K562 (cell line): Measurements from ENCODE around the gene EFNA2. TPM values are rescaled to one million over a fixed set of nuclear protein-coding genes. Genes with fewer than 3 reads are reported as not detected.

Experiments used
- ATAC-seq: fragments of 200-7000 bp; cut with Tn5 transposase; 3 replicates; pipeline ENCODE4 v1.9.1; 2020; ENCODE audit warnings: moderate library complexity
- BruUV-seq: library from RNA; stranded (reverse); fragments of 400-500 nt; replicated peaks from 2 replicates; lab custom pipeline; 2021; lab: Mats Ljungman, UMichigan
- CTCF ChIA-PET: fragments of 300-600 bp; formaldehyde crosslinking; extraction: SDS; loops from one replicate; lab custom pipeline; 2021; ENCODE audit warnings: low intra/inter-chr PET ratio; lab: Yijun Ruan, JAX
- POLR2A ChIA-PET: fragments of 300-600, 350-650 bp; sonication (Branson Sonifier 250); formaldehyde crosslinking; extraction: SDS; loops from one replicate; lab custom pipeline; 2021; ENCODE audit warnings: antibody characterized with exemption, inconsistent platforms; lab: Yijun Ruan, JAX
- DNase-seq, 4 experiments: peaks; one replicate each; pipeline versions ENCODE4 v3.0.0 to v3.0.0-alpha.2; 2011 to 2018; ENCODE audit warnings: low spot score in 3 of 4, mixed read lengths in 3 of 4; ENCODE audit errors: extremely low read depth in 1 of 4
- FAIRE-seq: peaks from 2 replicates; lab custom pipeline; 2011; peaks lifted over from hg19 to GRCh38; lab: Jason Lieb, UNC
- H2AFZ ChIP-seq: 2 replicates; pipeline ENCODE4 v1.6.0; 2011; ENCODE audit warnings: low read depth, low read length, control low read depth, inconsistent platforms
- H3K27ac ChIP-seq: fragments of 200-600 bp; 3 replicates; pipeline ENCODE4 v1.8.0; 2011; ENCODE audit warnings: low read depth, mild to moderate bottlenecking, control low read depth, inconsistent platforms, low read length, moderate library complexity, mixed read lengths; ENCODE audit errors: extremely low read depth
- H3K27me3 ChIP-seq, 2 experiments: fragments of 300-600 bp in 1 of 2; 2 replicates in 1 of 2; 3 replicates in 1 of 2; pipeline versions ENCODE4 v1.6.0 to v1.8.0; 2011; ENCODE audit warnings: inconsistent platforms in 2 of 2, low read length in 2 of 2, mild to moderate bottlenecking in 1 of 2, mixed read lengths in 1 of 2, moderate library complexity in 1 of 2; ENCODE audit not compliant: control insufficient read depth in 2 of 2, insufficient read depth in 2 of 2
- H3K36me3 ChIP-seq: fragments of 300-600 bp; 3 replicates; pipeline ENCODE4 v1.8.0; 2011; ENCODE audit warnings: mild to moderate bottlenecking, low read length, inconsistent platforms; ENCODE audit not compliant: control insufficient read depth, insufficient read depth
- H3K4me1 ChIP-seq, 2 experiments: fragments of 200-600 bp in 1 of 2; replicated peaks in 1 of 2; 2 replicates in 1 of 2; 3 replicates in 1 of 2; pipeline versions ENCODE4 v1.5.1 to v1.8.0; 2011; ENCODE audit warnings: inconsistent platforms in 2 of 2, low read length in 2 of 2, mild to moderate bottlenecking in 1 of 2, mixed read lengths in 1 of 2, moderate library complexity in 1 of 2; ENCODE audit not compliant: control insufficient read depth in 2 of 2, insufficient read depth in 2 of 2
- H3K4me2 ChIP-seq: 2 replicates; pipeline ENCODE4 v1.6.1; 2011; ENCODE audit warnings: low read length, control low read depth, inconsistent platforms, mixed read lengths; ENCODE audit not compliant: insufficient read depth
- H3K4me3 ChIP-seq: fragments of 200-600 bp; sonication (generic), shearing (Covaris generic); 2 replicates; pipeline ENCODE4 v1.5.1; 2016; ENCODE audit warnings: control low read depth, inconsistent platforms
- H3K79me2 ChIP-seq: fragments of 200-600 bp; 3 replicates; pipeline ENCODE4 v1.8.0; 2011; ENCODE audit warnings: low read length, inconsistent platforms; ENCODE audit not compliant: control insufficient read depth, insufficient read depth
- H3K9ac ChIP-seq, 2 experiments: 2 replicates each; pipeline versions ENCODE4 v1.6.0 to v1.6.1; 2011; ENCODE audit warnings: low read depth in 2 of 2, low read length in 2 of 2, control low read depth in 1 of 2, inconsistent platforms in 1 of 2, mild to moderate bottlenecking in 1 of 2, mixed read lengths in 1 of 2; ENCODE audit not compliant: insufficient read depth in 1 of 2
- H3K9me1 ChIP-seq: one replicate; pipeline ENCODE4 v1.6.0; 2011; ENCODE audit warnings: inconsistent platforms, mild to moderate bottlenecking, low read length, moderate library complexity; ENCODE audit not compliant: control insufficient read depth, insufficient read depth
- H3K9me3 ChIP-seq: replicated peaks from 2 replicates; pipeline ENCODE4 v1.5.1; 2011; ENCODE audit warnings: low read depth, low read length, inconsistent platforms; ENCODE audit not compliant: control insufficient read depth, insufficient read depth
- H4K20me1 ChIP-seq: replicated peaks from 2 replicates; pipeline ENCODE4 v1.6.1; 2011; ENCODE audit warnings: low read length, inconsistent platforms, mixed read lengths; ENCODE audit not compliant: control insufficient read depth, insufficient read depth
- BRCA1 ChIP-seq, 2 experiments: fragments of 450-650 bp in 1 of 2; sonication (generic) in 1 of 2; formaldehyde crosslinking in 1 of 2; IDR thresholded peaks; 2 replicates each; pipeline versions ENCODE4 v1.5.0 to v1.6.1; 2017 to 2020; ENCODE audit warnings: mild to moderate bottlenecking in 1 of 2, missing genetic modification reagents in 1 of 2
- GATAD2A ChIP-seq: fragments of 450-650 bp; IDR thresholded peaks from 2 replicates; pipeline ENCODE4 v1.6.1; 2017
- IRF2 ChIP-seq: sonication (generic); formaldehyde crosslinking; IDR thresholded peaks from 2 replicates; pipeline ENCODE4 v1.8.1; 2022; ENCODE audit warnings: mild to moderate bottlenecking, missing genetic modification reagents
- KDM1A ChIP-seq, 2 experiments: fragments of 450-650 bp; IDR thresholded peaks; 2 replicates each; pipeline ENCODE4 v1.6.1; 2016; ENCODE audit warnings: mild to moderate bottlenecking in 2 of 2
- KDM5B ChIP-seq: fragments of 200-600 bp; sonication (generic); IDR thresholded peaks from 2 replicates; pipeline ENCODE4 v1.6.1; 2012; ENCODE audit warnings: low read depth, mild to moderate bottlenecking, moderate library complexity, low read length, control low read depth, inconsistent platforms; ENCODE audit not compliant: insufficient replicate concordance
- POLR2G ChIP-seq: fragments of 200-400 bp; formaldehyde crosslinking; IDR thresholded peaks from 2 replicates; pipeline ENCODE4 v1.6.1; 2017; ENCODE audit warnings: low read depth, mild to moderate bottlenecking, antibody characterized with exemption, low read length, moderate library complexity
- TCF3 ChIP-seq: sonication (generic); formaldehyde crosslinking; IDR thresholded peaks from 2 replicates; pipeline ENCODE4 v1.4.0; 2020; ENCODE audit warnings: mild to moderate bottlenecking, missing genetic modification reagents
- U2AF2 ChIP-seq: fragments of 200-400 bp; formaldehyde crosslinking; optimal IDR thresholded peaks from 2 replicates; pipeline ENCODE3; 2017; ENCODE audit warnings: low read depth, mild to moderate bottlenecking, low read length
- ZNF146 ChIP-seq: IDR thresholded peaks from one replicate; pipeline ENCODE4 v1.6.1; 2018; ENCODE audit warnings: missing compliant biosample characterization; ENCODE audit not compliant: unreplicated experiment
- ZNF24 ChIP-seq: fragments of 450-650 bp; IDR thresholded peaks from 2 replicates; pipeline ENCODE4 v1.6.1; 2016
- ZNF263 ChIP-seq: sonication (generic); formaldehyde crosslinking; IDR thresholded peaks from 2 replicates; pipeline ENCODE4 v1.8.0; 2022; ENCODE audit warnings: mild to moderate bottlenecking, missing genetic modification reagents, borderline replicate concordance
- ZNF444 ChIP-seq: fragments of 250-450 bp; sonication (Bioruptor Pico); IDR thresholded peaks from 2 replicates; pipeline ENCODE4 v1.4.0; 2020; ENCODE audit warnings: mild to moderate bottlenecking, moderate library complexity
- ZNF830 ChIP-seq: fragments of 250-450 bp; sonication (Bioruptor Pico); IDR thresholded peaks from 2 replicates; pipeline ENCODE4 v1.5.0; 2021; ENCODE audit warnings: mild to moderate bottlenecking
- WGBS: fragments of 100-300 bp; shearing (Covaris generic); methylation state at CpG from one replicate; pipeline ENCODE4 v1.1.6; 2016; ENCODE audit warnings: low coverage, mixed read lengths; ENCODE audit not compliant: insufficient coverage; ENCODE audit errors: missing lambda C conversion rate; 5-methylcytosine and 5-hydroxymethylcytosine counted together
- in situ Hi-C: fragments of 300-500 bp; cut with MboI; formaldehyde crosslinking; loops from 4 replicates; pipeline ENCODE4 v1.15.0; 2018; ENCODE audit warnings: inconsistent platforms, mixed read lengths
- intact Hi-C: fragments of 100-400 bp; cut with micrococcal nuclease; formaldehyde crosslinking; loops from 2 replicates; pipeline ENCODE4 v1.14.2; 2022
- polyA plus RNA-seq, 8 experiments: library from polyadenylated mRNA; depleted of rRNA in 4 of 8; stranded (reverse) in 5 of 8; unstranded in 3 of 8; fragments of >200 nt; fragmentation: Nextera tagmentation in 2 of 8; fragmentation: Illumina TruSeq in 1 of 8; extraction: Ambion mirVana in 2 of 8; extraction: Trizol in 1 of 8; gene quantifications; 2 replicates each; pipeline versions ENCODE4 v1.2.1 to v1.2.3, GENCODE V29; 2011 to 2014; ENCODE audit warnings: inconsistent platforms in 1 of 8, missing spikeins in 1 of 8
- total RNA-seq, 7 experiments: library from RNA; depleted of rRNA in 6 of 7; stranded (reverse); fragments of >200 nt in 6 of 7; fragmentation: Illumina TruSeq in 2 of 7; extraction: Trizol in 2 of 7; gene quantifications; 2 replicates each; pipeline versions ENCODE4 v1.2.1 to v1.2.3, GENCODE V29; 2011 to 2021; ENCODE audit warnings: low replicate concordance in 1 of 7
- TF ChIP-seq, protein P1 (sequence below): fragments of 450-650 bp; formaldehyde crosslinking; IDR thresholded peaks from 2 replicates; pipeline ENCODE4 v1.4.0; 2020; ENCODE audit warnings: mild to moderate bottlenecking, moderate library complexity
- TF ChIP-seq, protein P2 (sequence below): fragments of 250-450 bp; sonication (Bioruptor Pico); IDR thresholded peaks from 2 replicates; pipeline ENCODE4 v1.5.0; 2021
- TF ChIP-seq, protein P3 (sequence below): sonication (generic); formaldehyde crosslinking; IDR thresholded peaks from 2 replicates; pipeline ENCODE4 v1.8.1; 2023; ENCODE audit warnings: mild to moderate bottlenecking, missing genetic modification reagents
- TF ChIP-seq, protein P4 (sequence below): fragments of 450-650 bp; IDR thresholded peaks from 2 replicates; pipeline ENCODE4 v1.6.1; 2016; ENCODE audit warnings: missing biosample characterization, missing genetic modification characterization

EFNA2 gene
- total and polyA plus RNA-seq, 9 of the 15 experiments (the other 6 are each of a cell fraction or from before 2014, with no cell fraction given), result 0.11 to 0.44 (median 0.15) TPM; not detected in 6

DNA sequence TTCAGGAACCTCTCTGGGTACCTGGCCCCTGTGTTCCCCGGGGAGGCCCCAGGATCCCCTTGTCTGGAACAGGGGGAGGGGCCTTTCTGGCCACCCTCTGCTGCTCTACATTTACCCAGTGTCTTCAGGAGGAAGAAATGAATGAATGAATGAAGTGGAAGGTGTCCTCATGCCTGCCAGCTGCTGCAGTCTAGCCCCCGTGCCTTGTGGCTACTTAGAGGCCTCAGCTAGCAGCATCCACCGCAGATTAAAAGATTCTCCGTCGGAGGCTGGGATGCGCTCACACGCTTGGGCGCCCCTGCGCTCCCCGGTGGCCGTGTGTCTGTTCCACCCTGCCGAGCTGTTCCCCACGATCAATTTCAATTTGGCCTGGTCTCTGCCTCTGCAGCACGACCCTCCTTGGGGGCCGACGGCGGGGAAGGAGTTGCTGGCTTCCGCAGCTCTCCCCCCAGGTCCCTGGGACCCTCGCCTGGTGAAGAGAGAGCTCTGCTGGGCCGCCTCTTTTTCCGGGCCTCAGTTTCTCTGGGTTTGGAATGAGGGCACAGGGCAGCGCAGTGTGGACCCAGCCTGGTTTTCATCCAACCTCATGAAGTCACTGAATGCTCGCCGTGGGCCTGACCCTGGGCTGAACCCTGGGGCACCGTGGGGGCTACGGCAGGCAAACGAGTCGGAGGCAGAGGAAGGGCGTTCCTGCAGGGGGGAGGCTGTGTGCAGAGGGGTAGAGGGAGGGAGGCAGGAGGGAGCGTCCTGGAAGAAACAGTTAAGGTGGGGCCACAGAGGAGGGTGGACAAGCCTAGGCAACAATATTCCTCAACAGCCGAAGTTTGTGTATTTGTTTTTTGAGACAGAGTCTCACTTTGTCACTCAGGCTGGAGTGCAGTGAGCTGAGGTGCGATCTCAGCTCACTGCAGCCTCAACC, 28.3 kb downstream of the EFNA2 start:
- FAIRE-seq (peak; percentile 74), ATAC-seq (no peak), DNase-seq (no peak)
- Histone ChIP-seq H2AFZ (no peak overlapping the region), H3K9me3 (no peaks in the 10 kb centered on the region), H3K4me2 (no peak overlapping the region), H3K9ac (no peak overlapping the region), H3K79me2 (peaks cover 6% of the 10 kb centered on the region; the same call in 1 of the 3 replicates), H3K36me3 (no peaks in the 10 kb centered on the region), H3K27ac (no peak overlapping the region), H3K4me1 (peaks cover 2 to 78% of the 10 kb centered on the region in 2 experiments; a peak in 4 of 5 replicates), H3K27me3 (no peaks in the 10 kb centered on the region), H3K9me1 (no peaks in the 10 kb centered on the region), H3K4me3 (no peak overlapping the region), H4K20me1 (peaks cover 11% of the 10 kb centered on the region)
- ChIA-PET CTCF (no interaction called here), POLR2A (interaction anchor here (0.6 to 1.6 kb wide), 3 partner anchors 13 to 89 kb away, joined by 3 to 6 read pairs (median 3); no protein-coding TSS in a partner anchor)
- BruUV-seq, result no TSS peak
- intact Hi-C loops, result no loop called here
- WGBS, result 40% methylated on average over 29 of the region's 32 CpGs
- in situ Hi-C loops, result no loop called here
- no peak for TF ChIP-seq GATAD2A
- TF ChIP-seq ZNF263 (CRISPR knock-in tag), result no peak
- peak; percentile 97 for TF ChIP-seq ZNF24
- TF ChIP-seq KDM5B, result no peak
- TF ChIP-seq ZNF830 (CRISPR knock-in tag), result no peak
- TF ChIP-seq, protein P1, sequence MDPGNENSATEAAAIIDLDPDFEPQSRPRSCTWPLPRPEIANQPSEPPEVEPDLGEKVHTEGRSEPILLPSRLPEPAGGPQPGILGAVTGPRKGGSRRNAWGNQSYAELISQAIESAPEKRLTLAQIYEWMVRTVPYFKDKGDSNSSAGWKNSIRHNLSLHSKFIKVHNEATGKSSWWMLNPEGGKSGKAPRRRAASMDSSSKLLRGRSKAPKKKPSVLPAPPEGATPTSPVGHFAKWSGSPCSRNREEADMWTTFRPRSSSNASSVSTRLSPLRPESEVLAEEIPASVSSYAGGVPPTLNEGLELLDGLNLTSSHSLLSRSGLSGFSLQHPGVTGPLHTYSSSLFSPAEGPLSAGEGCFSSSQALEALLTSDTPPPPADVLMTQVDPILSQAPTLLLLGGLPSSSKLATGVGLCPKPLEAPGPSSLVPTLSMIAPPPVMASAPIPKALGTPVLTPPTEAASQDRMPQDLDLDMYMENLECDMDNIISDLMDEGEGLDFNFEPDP, result no peak
- TF ChIP-seq ZNF444 (CRISPR knock-in tag), result no peak
- no peak for TF ChIP-seq TCF3 (CRISPR knock-in tag)
- TF ChIP-seq KDM1A (IDR thresholded peaks at IDR 0.05), result peak in 1 of 2 experiments; percentile 42; a peak in 1 of 4 replicates
- TF ChIP-seq IRF2 (CRISPR knock-in tag), result no peak
- peak; percentile 18; the same call in 1 of the 2 replicates for TF ChIP-seq POLR2G
- TF ChIP-seq, protein P2, sequence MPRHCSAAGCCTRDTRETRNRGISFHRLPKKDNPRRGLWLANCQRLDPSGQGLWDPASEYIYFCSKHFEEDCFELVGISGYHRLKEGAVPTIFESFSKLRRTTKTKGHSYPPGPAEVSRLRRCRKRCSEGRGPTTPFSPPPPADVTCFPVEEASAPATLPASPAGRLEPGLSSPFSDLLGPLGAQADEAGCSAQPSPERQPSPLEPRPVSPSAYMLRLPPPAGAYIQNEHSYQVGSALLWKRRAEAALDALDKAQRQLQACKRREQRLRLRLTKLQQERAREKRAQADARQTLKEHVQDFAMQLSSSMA (CRISPR knock-in tag), result no peak
- TF ChIP-seq, protein P3, sequence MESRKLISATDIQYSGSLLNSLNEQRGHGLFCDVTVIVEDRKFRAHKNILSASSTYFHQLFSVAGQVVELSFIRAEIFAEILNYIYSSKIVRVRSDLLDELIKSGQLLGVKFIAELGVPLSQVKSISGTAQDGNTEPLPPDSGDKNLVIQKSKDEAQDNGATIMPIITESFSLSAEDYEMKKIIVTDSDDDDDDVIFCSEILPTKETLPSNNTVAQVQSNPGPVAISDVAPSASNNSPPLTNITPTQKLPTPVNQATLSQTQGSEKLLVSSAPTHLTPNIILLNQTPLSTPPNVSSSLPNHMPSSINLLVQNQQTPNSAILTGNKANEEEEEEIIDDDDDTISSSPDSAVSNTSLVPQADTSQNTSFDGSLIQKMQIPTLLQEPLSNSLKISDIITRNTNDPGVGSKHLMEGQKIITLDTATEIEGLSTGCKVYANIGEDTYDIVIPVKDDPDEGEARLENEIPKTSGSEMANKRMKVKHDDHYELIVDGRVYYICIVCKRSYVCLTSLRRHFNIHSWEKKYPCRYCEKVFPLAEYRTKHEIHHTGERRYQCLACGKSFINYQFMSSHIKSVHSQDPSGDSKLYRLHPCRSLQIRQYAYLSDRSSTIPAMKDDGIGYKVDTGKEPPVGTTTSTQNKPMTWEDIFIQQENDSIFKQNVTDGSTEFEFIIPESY (CRISPR knock-in tag), result peak; percentile 67; the same call in 1 of the 2 replicates
- TF ChIP-seq U2AF2, result no peak
- no peak for TF ChIP-seq ZNF146
- TF ChIP-seq, protein P4, sequence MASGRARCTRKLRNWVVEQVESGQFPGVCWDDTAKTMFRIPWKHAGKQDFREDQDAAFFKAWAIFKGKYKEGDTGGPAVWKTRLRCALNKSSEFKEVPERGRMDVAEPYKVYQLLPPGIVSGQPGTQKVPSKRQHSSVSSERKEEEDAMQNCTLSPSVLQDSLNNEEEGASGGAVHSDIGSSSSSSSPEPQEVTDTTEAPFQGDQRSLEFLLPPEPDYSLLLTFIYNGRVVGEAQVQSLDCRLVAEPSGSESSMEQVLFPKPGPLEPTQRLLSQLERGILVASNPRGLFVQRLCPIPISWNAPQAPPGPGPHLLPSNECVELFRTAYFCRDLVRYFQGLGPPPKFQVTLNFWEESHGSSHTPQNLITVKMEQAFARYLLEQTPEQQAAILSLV, result no peak
- TF ChIP-seq BRCA1 (IDR thresholded peaks at IDR 0.05), result no peak
- TF ChIP-seq BRCA1 (CRISPR knock-in tag; IDR thresholded peaks at IDR 0.05), result no peak
